GM12865 (cell line): ENCODE measurements around the gene DNMT3A.

Experiments used
- DNase-seq: peaks from one replicate; pipeline ENCODE4 v3.0.0; 2010; ENCODE audit warnings: low read depth
- H3K4me3 ChIP-seq: 2 replicates; pipeline ENCODE4 v1.5.1; 2011; ENCODE audit warnings: mild to moderate bottlenecking, low read depth, low read length, control low read depth
- TF ChIP-seq, protein P1 (sequence below): IDR thresholded peaks from 2 replicates; pipeline ENCODE4 v1.5.1; 2011; ENCODE audit warnings: low read length, control low read depth, low read depth, inconsistent platforms; ENCODE audit not compliant: insufficient read depth; ENCODE audit errors: missing control alignments

The DNMT3A gene

DNA sequence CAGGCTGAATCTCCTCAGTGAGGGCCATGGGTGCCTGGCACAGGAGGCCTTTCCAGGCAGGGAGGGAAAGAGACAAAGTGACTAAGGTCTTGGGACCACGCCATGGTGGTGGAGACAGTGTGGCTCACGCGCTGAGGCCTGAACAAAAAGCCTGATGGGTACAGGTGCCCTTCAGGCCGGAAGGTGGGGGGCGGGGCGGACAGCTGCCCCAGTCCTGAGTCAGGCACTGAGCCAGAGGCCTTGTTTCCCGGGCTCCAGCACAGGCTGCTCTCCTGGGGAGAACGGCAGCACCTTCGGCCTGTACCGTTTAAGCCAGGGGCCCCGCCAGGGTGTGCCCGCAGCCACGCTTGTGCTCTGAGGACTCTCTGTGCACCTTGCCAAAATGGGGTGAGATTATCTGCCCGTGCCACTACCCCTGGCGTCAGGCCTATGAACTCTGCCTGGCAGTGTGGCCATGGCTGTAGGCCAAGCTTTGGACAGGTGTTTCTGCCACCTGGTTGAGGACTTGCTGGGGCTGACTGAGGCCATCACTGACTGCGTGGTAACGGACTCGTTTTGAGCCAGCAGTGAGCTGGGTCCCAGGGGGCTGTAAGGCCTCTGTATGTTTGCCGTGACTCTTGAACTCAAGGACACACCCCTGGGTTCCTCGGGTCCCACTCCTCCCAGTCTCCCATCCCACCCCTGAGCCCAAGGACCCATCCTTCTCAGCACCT, 31.7 kb upstream of the DNMT3A start:
- TF ChIP-seq, protein P1, sequence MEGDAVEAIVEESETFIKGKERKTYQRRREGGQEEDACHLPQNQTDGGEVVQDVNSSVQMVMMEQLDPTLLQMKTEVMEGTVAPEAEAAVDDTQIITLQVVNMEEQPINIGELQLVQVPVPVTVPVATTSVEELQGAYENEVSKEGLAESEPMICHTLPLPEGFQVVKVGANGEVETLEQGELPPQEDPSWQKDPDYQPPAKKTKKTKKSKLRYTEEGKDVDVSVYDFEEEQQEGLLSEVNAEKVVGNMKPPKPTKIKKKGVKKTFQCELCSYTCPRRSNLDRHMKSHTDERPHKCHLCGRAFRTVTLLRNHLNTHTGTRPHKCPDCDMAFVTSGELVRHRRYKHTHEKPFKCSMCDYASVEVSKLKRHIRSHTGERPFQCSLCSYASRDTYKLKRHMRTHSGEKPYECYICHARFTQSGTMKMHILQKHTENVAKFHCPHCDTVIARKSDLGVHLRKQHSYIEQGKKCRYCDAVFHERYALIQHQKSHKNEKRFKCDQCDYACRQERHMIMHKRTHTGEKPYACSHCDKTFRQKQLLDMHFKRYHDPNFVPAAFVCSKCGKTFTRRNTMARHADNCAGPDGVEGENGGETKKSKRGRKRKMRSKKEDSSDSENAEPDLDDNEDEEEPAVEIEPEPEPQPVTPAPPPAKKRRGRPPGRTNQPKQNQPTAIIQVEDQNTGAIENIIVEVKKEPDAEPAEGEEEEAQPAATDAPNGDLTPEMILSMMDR = no peak
- no peak for DNase-seq
- H3K4me3 ChIP-seq = no peak overlapping the region

DNA sequence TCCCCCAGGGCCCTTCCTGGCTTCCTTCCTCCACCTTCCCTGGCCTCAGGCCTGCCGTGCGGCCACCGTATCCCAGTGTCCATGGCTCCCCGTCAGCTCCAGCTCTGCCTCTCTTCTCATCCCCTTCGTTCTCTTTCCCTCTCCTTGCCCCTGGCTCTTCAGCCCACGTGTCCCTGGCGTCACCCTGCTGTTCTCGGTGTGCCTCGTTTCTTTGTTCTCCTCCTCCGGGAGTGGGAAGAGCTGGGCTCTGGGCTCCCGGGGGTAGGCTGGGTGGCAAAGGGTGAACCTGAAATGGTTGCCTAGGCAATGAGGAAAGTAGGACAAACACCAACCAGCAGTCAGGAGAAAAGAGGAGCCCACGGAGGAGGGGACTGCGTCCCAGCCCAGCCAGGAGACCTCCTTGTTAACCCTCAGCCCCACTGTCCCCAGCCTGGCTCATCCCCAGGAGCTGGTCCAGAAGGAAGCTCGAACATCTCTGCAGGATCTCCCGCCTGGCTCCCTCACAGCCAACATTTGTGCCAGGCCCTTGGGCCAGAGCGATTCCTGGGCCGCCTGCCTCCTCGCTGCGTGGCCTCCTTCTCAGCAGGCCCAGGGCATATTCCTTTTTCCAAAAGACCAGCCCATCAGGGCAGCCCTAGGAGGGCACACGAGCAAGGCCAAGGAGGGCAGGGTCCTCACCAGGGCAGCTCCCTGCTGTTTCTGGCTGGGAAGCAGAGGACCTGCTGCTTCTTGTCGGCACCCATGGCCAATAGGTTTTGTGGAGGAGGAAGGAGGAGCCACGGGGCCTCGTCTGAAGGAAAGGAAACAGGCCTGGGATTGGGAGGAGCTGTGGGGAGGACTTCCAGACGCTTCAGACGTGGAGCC, 30.9 kb upstream of the DNMT3A start:
- TF ChIP-seq, protein P1 = no peak
- H3K4me3 ChIP-seq = no peak overlapping the region
- DNase-seq = no peak

DNA sequence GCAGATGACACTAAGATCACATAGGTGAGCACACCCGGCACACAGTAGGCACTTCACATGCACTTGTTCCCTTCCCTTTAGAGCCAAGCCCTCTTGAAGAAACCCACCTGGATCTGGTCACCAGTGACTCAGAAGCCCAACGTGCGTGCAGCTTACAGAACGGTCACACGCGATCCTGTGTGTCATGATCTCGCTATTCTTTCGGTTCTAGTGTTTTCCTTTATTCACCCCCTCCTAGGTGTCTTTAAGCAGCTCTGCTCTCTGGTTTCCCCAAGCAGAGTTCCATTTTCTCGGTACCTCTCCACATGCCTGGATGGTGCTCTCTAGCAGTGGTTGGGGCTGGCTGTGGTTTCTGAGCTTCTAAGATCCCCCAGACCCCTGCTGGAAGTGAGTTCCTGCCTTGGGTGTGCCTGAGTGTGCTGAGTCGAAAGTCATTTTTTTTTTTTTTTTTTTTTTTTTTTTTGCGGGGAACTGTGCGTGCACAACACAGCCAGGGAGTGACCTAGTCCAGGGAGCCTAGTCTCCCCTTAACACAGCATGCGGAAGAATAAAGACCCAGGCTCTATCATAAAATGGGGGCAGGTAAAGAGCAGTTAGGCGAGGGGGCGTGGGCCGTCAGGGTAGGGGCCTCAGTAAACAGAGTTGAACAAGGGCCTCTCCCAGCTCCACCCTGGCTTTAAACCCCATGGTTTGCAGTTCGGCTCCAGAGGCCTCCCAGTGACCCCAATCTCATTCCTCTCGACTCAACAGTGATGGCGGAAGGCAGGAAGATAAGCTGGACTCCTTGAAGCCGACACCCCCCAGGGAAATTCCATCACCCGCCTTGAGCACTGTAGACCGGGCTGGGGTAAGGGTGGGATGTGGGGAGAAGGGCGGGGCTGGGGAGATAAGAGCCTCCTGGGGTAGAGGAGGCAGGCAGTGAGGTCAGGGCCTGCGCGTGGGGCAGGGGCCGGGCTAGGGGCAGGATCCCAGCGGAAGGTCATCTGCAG, 29.8 kb upstream of the DNMT3A start:
- H3K4me3 ChIP-seq = no peak overlapping the region
- TF ChIP-seq, protein P1 = no peak
- no peak for DNase-seq

DNA sequence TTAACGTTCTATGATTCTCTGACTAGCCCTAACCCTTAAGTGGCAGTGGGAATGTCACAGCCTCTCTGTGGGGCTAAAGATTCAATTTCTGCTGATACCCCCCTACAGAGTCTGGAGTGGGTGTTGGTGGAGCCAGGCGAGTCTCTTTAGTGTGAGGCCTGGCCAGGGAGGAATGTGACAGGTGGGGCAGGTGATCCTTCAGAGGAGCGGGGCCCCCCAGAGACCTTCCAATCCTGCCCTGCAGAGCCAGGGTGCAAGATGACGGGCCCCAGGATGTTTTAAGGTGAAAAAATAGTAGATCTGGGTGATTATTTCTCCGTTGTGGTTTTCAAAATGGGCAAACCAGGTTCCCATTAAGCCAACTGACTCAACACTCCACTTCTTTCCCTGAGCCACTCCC, 28.2 kb upstream of the DNMT3A start:
- TF ChIP-seq, protein P1 = no peak
- no peak for DNase-seq
- no peak overlapping the region for H3K4me3 ChIP-seq

DNA sequence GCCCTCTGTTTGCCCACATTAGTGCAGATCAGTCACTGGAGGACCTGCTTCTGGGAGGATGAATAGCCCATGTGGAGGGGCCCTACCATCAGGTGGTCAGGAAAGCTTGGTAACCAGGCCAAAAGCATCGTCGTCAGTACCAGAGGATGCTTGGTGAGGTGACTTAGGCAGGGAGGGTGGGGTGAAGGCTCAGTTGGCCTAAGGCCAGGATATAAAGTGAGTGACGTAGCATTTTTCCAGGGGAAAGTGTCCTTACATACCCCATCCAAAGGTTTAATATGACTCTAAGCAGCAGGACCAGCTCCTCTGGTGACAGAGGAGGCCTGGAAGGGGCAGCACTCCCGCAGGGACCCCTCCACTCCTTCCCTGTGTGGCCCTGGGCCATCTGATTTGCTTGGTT, 27.7 kb upstream of the DNMT3A start:
- no peak for DNase-seq
- TF ChIP-seq, protein P1 = no peak
- H3K4me3 ChIP-seq = no peak overlapping the region

DNA sequence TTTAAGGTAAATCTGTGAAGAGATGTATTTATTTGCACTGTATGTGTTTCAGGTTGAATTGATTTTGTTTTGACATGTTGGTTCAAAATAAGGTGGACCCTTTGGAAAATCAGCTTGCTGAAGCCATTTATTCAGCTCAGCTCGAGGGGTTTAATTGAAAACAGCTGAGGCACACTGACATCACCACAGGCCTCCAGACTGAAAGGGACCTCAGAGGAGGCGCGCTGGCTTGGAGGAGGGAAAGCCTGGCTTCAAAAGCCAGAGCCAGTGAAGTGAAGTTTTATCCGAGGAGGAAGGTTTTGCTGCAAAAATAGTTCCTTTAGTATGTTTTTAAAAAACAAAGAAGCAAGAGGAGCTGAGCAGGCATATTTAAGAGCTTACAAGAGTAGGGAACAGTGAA, 26.9 kb upstream of the DNMT3A start:
- no peak for DNase-seq
- TF ChIP-seq, protein P1 = no peak
- H3K4me3 ChIP-seq = no peak overlapping the region
